Heart left ventricle (tissue), 13 donors: ENCODE data around the gene MICALL2.

ENCODE experiments used
- CTCF ChIP-seq, 12 donors: fragments of 200-600 bp; sonication (generic) in 4 of 12; IDR thresholded peaks; one replicate each; pipeline versions ENCODE4 v1.5.0 to v1.8.0; 2018 to 2022; ENCODE audit warnings: antibody characterized with exemption in 12 of 12, mild to moderate bottlenecking in 5 of 12
- POLR2A ChIP-seq, 2 donors: fragments of 450-650 bp; IDR thresholded peaks; one replicate each; pipeline ENCODE4 v1.6.1; 2017; ENCODE audit warnings: antibody characterized with exemption in 2 of 2, mild to moderate bottlenecking in 2 of 2, moderate library complexity in 2 of 2
- donor health status: ischemic (EF 13 %, LVEDD 7.1; RV severe dilation, severe dysfunction).
- donor health status: DM: no; HTN: yes; CAD: no.
- donor health status: DM: no; HTN: no; CAD: no.
- donor health status: ischemic (EF 25% LVEDD 6.9; RV normal size, moderate dysfunction).
- donor health status: ischemic (EF 25% LVEDD 5.7; RV mildly dilated, moderate dysfunction).
- donor health status: ischemic (EF 35%, LVEDD 5.7; RV mildly dilated, moderate dysfunction).
- donor health status: nonischemic (EF 11% LVEDD 7.7; RV severe dilation, severe dysfunction).
- donor health status: DM: yes; HTN: yes; CAD: no.
- donor health status: PGD.
- donor health status: ischemic (EF 29% LVEDD 5.4; RV normal size, mild dysfunction).
- donor health status: nonischemic (EF 23%, LVEDD 6.1; RV moderate dilation, normal function).

- TF ChIP-seq POLR2A (IDR thresholded peaks at IDR 0.05), result no peak
- TF ChIP-seq CTCF (IDR thresholded peaks at IDR 0.05), result no peak
These were observed 37.3 kb downstream of the MICALL2 start for GRCh38 chr7:1421946-1422345.
